H1 (cell line): ENCODE data around the gene RADIL. TPM values are rescaled to one million over a fixed set of nuclear protein-coding genes. Genes with fewer than 3 reads are reported as not detected.

Experiments
- CEBPB ChIP-seq: IDR thresholded peaks from 2 replicates; pipeline ENCODE4 v1.6.1; 2012; ENCODE audit warnings: low read depth, low read length
- HDAC2 ChIP-seq, 2 experiments: fragments of 300-600 bp in 1 of 2; sonication (generic) in 1 of 2; IDR thresholded peaks; 2 replicates each; pipeline ENCODE4 v1.6.1; 2011 to 2012; ENCODE audit warnings: low read depth in 2 of 2, low read length in 2 of 2, mild to moderate bottlenecking in 2 of 2, moderate library complexity in 2 of 2, borderline replicate concordance in 1 of 2, inconsistent platforms in 1 of 2
- TBP ChIP-seq: IDR thresholded peaks from 2 replicates; pipeline ENCODE4 v1.6.1; 2011; ENCODE audit warnings: low read depth, low read length, improper control_type of control experiment
- polyA plus RNA-seq, 7 experiments: library from polyadenylated mRNA; depleted of rRNA in 3 of 7; stranded (reverse) in 5 of 7; unstranded in 2 of 7; fragments of >200 nt in 5 of 7; fragments of 200-250 nt in 2 of 7; gene quantifications; 1 replicate in 5 of 7; 2 replicates in 1 of 7; 4 replicates in 1 of 7; pipeline versions ENCODE4 v1.2.1 to v1.2.3, GENCODE V29; 2011 to 2013; ENCODE audit warnings: missing spikeins in 2 of 7, mixed read lengths in 2 of 7
- total RNA-seq: library from RNA; stranded (reverse); fragmentation: NEBNext Ultra II Directional; extraction: Animal tissue kit (Norgen Biotek cat#: 25700); gene quantifications from 2 replicates; pipeline ENCODE4 v1.2.1, GENCODE V29; 2021
- TF ChIP-seq, protein P1 (sequence below): fragments of 300-600 bp; sonication (generic); IDR thresholded peaks from 2 replicates; pipeline ENCODE4 v1.7.1; 2012; ENCODE audit warnings: low read length, moderate library complexity, mild to moderate bottlenecking, inconsistent platforms; ENCODE audit not compliant: insufficient replicate concordance
- TF ChIP-seq, protein P2 (sequence below): IDR thresholded peaks from 2 replicates; pipeline ENCODE4 v1.6.1; 2012; ENCODE audit warnings: inconsistent platforms
- TF ChIP-seq, protein P3 (sequence below): IDR thresholded peaks from 2 replicates; pipeline ENCODE4 v1.6.1; 2011; ENCODE audit warnings: low read depth, mild to moderate bottlenecking, low read length; ENCODE audit not compliant: insufficient read depth
- TF ChIP-seq, protein P4 (sequence below), 3 experiments: IDR thresholded peaks; 1 replicate in 2 of 3; 2 replicates in 1 of 3; pipeline versions ENCODE4 v1.5.1 to v1.6.1; 2011; ENCODE audit warnings: low read length in 3 of 3, mild to moderate bottlenecking in 3 of 3, inconsistent platforms in 2 of 3, low read depth in 1 of 3, moderate library complexity in 1 of 3; ENCODE audit not compliant: insufficient read depth in 1 of 3; ENCODE audit errors: control extremely low read depth in 1 of 3

The RADIL gene
- total and polyA plus RNA-seq, 2 of the 8 experiments (the other 6 are each of a cell fraction or from before 2014, with no cell fraction given), result 5.0 to 5.4 TPM

DNA sequence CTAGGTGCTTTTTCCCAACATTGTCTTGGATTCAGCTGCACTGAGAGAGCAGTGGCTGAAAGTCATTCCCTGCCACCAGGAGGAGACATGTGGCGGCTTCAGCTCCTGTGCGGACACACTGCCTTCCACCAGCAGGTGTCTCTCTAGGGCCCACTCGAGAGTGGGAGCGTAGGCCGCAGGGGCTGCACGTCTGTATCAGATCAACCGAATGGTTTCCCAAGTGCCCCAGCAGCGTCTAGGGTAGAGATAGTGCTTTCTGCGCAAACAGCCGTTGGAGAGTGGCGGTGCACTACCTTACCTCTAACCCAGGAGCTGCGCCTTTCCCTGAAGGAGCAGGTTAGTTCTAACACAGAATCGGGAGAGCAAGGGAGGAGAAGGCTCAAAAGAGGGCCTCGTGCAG is 53.3 kb downstream of the RADIL start (continued):
- TF ChIP-seq, protein P1, sequence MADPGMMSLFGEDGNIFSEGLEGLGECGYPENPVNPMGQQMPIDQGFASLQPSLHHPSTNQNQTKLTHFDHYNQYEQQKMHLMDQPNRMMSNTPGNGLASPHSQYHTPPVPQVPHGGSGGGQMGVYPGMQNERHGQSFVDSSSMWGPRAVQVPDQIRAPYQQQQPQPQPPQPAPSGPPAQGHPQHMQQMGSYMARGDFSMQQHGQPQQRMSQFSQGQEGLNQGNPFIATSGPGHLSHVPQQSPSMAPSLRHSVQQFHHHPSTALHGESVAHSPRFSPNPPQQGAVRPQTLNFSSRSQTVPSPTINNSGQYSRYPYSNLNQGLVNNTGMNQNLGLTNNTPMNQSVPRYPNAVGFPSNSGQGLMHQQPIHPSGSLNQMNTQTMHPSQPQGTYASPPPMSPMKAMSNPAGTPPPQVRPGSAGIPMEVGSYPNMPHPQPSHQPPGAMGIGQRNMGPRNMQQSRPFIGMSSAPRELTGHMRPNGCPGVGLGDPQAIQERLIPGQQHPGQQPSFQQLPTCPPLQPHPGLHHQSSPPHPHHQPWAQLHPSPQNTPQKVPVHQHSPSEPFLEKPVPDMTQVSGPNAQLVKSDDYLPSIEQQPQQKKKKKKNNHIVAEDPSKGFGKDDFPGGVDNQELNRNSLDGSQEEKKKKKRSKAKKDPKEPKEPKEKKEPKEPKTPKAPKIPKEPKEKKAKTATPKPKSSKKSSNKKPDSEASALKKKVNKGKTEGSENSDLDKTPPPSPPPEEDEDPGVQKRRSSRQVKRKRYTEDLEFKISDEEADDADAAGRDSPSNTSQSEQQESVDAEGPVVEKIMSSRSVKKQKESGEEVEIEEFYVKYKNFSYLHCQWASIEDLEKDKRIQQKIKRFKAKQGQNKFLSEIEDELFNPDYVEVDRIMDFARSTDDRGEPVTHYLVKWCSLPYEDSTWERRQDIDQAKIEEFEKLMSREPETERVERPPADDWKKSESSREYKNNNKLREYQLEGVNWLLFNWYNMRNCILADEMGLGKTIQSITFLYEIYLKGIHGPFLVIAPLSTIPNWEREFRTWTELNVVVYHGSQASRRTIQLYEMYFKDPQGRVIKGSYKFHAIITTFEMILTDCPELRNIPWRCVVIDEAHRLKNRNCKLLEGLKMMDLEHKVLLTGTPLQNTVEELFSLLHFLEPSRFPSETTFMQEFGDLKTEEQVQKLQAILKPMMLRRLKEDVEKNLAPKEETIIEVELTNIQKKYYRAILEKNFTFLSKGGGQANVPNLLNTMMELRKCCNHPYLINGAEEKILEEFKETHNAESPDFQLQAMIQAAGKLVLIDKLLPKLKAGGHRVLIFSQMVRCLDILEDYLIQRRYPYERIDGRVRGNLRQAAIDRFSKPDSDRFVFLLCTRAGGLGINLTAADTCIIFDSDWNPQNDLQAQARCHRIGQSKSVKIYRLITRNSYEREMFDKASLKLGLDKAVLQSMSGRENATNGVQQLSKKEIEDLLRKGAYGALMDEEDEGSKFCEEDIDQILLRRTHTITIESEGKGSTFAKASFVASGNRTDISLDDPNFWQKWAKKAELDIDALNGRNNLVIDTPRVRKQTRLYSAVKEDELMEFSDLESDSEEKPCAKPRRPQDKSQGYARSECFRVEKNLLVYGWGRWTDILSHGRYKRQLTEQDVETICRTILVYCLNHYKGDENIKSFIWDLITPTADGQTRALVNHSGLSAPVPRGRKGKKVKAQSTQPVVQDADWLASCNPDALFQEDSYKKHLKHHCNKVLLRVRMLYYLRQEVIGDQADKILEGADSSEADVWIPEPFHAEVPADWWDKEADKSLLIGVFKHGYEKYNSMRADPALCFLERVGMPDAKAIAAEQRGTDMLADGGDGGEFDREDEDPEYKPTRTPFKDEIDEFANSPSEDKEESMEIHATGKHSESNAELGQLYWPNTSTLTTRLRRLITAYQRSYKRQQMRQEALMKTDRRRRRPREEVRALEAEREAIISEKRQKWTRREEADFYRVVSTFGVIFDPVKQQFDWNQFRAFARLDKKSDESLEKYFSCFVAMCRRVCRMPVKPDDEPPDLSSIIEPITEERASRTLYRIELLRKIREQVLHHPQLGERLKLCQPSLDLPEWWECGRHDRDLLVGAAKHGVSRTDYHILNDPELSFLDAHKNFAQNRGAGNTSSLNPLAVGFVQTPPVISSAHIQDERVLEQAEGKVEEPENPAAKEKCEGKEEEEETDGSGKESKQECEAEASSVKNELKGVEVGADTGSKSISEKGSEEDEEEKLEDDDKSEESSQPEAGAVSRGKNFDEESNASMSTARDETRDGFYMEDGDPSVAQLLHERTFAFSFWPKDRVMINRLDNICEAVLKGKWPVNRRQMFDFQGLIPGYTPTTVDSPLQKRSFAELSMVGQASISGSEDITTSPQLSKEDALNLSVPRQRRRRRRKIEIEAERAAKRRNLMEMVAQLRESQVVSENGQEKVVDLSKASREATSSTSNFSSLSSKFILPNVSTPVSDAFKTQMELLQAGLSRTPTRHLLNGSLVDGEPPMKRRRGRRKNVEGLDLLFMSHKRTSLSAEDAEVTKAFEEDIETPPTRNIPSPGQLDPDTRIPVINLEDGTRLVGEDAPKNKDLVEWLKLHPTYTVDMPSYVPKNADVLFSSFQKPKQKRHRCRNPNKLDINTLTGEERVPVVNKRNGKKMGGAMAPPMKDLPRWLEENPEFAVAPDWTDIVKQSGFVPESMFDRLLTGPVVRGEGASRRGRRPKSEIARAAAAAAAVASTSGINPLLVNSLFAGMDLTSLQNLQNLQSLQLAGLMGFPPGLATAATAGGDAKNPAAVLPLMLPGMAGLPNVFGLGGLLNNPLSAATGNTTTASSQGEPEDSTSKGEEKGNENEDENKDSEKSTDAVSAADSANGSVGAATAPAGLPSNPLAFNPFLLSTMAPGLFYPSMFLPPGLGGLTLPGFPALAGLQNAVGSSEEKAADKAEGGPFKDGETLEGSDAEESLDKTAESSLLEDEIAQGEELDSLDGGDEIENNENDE, result no peak
- peak; percentile 55 to 91; a peak in 2 of 4 replicates for TF ChIP-seq HDAC2 (IDR thresholded peaks at IDR 0.05; ENCODE audit: borderline replicate concordance in 1 of 2, low read depth in 2 of 2, low read length in 2 of 2)
- TF ChIP-seq, protein P2, sequence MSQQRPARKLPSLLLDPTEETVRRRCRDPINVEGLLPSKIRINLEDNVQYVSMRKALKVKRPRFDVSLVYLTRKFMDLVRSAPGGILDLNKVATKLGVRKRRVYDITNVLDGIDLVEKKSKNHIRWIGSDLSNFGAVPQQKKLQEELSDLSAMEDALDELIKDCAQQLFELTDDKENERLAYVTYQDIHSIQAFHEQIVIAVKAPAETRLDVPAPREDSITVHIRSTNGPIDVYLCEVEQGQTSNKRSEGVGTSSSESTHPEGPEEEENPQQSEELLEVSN, result 0 out of 2 replicates have a peak, but pooled peaks have one; percentile 20
- TF ChIP-seq TBP, result peak; percentile 18; the same call in 1 of the 2 replicates
- TF ChIP-seq, protein P3, sequence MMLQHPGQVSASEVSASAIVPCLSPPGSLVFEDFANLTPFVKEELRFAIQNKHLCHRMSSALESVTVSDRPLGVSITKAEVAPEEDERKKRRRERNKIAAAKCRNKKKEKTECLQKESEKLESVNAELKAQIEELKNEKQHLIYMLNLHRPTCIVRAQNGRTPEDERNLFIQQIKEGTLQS, result peak; percentile 69; the same call in 1 of the 2 replicates
- no peak for TF ChIP-seq CEBPB
- TF ChIP-seq, protein P4, sequence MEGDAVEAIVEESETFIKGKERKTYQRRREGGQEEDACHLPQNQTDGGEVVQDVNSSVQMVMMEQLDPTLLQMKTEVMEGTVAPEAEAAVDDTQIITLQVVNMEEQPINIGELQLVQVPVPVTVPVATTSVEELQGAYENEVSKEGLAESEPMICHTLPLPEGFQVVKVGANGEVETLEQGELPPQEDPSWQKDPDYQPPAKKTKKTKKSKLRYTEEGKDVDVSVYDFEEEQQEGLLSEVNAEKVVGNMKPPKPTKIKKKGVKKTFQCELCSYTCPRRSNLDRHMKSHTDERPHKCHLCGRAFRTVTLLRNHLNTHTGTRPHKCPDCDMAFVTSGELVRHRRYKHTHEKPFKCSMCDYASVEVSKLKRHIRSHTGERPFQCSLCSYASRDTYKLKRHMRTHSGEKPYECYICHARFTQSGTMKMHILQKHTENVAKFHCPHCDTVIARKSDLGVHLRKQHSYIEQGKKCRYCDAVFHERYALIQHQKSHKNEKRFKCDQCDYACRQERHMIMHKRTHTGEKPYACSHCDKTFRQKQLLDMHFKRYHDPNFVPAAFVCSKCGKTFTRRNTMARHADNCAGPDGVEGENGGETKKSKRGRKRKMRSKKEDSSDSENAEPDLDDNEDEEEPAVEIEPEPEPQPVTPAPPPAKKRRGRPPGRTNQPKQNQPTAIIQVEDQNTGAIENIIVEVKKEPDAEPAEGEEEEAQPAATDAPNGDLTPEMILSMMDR (IDR thresholded peaks at IDR 0.05; ENCODE audit: control extremely low read depth in 1 of 3, insufficient read depth in 1 of 3, low read depth in 1 of 3, low read length in 3 of 3), result peak; percentile 98 to 100 (median 100)
